Measurements from ENCODE around the gene BCL6B. TPM values are rescaled to one million over a fixed set of nuclear protein-coding genes. Genes with fewer than 3 reads are reported as not detected.
"Not testable (repeated sequence)": the region's sequence is repeated elsewhere in the genome, so short reads cannot be mapped to it uniquely, and the experiment has no call there.

The BCL6B gene
- total RNA-seq, 1 experiment from 2014 or later = 0.18 TPM

- no peaks in the 10 kb centered on the region for H3K4me1 ChIP-seq (ENCODE audit: control insufficient read depth, insufficient read depth, low read length)
- no peaks in the 10 kb centered on the region for H3K27me3 ChIP-seq (ENCODE audit: control insufficient read depth, insufficient read depth, low read length)
- CTCF ChIA-PET = no interaction called here
- no TSS peak for BruUV-seq (replicated peaks)
- in situ Hi-C loops (cut with HindIII; ENCODE audit: low pct_unique_long_range_greater_than_20kb, low sequenced_read_pairs) (no loop called here), intact Hi-C loops (cut with micrococcal nuclease; ENCODE audit: unreplicated experiment) (no loop called here)
- no peak overlapping the region for H3K4me3 ChIP-seq (ENCODE audit: low read depth in 2 of 2, low read length in 2 of 2)
- DNase-seq (ENCODE audit: low read depth, low spot score) (no peak), ATAC-seq (no peak)
- POLR2A ChIA-PET = no interaction called here
- no peak for TF ChIP-seq CTCF (IDR thresholded peaks at IDR 0.05)
- no peak for TF ChIP-seq TCF7L2 (IDR thresholded peaks at IDR 0.05; ENCODE audit: low read depth, low read length)
- no peak for TF ChIP-seq REST (IDR thresholded peaks at IDR 0.05; ENCODE audit: insufficient read depth in 1 of 2, low read depth in 2 of 2, low read length in 1 of 2)
- TF ChIP-seq POLR2AphosphoS5 (IDR thresholded peaks at IDR 0.05; ENCODE audit: low read depth, low read length) = no peak
- TF ChIP-seq SIN3A (IDR thresholded peaks at IDR 0.05; ENCODE audit: borderline replicate concordance, insufficient read depth, low read depth, low read length) = no peak
- no peak overlapping the region for H3K27ac ChIP-seq (ENCODE audit: low read length)
- H3K36me3 ChIP-seq (ENCODE audit: control insufficient read depth, insufficient read depth, low read length) = no peaks in the 10 kb centered on the region
- no peaks in the 10 kb centered on the region for H3K9me3 ChIP-seq (ENCODE audit: control insufficient read depth, insufficient read depth, low read depth, low read length)
These were observed 36.2 kb upstream of the BCL6B start for GRCh38 chr17:6986676-6987075.

- DNase-seq (ENCODE audit: low read depth, low spot score) = no peak
- Histone ChIP-seq H3K27me3 (ENCODE audit: control insufficient read depth, insufficient read depth, low read length) (no peaks in the 10 kb centered on the region), H3K4me1 (ENCODE audit: control insufficient read depth, insufficient read depth, low read length) (no peaks in the 10 kb centered on the region), H3K36me3 (ENCODE audit: control insufficient read depth, insufficient read depth, low read length) (no peaks in the 10 kb centered on the region), H3K4me3 (ENCODE audit: low read depth in 2 of 2, low read length in 2 of 2) (no peak overlapping the region), H3K27ac (ENCODE audit: low read length) (no peak overlapping the region), H3K9me3 (ENCODE audit: control insufficient read depth, insufficient read depth, low read depth, low read length) (no peaks in the 10 kb centered on the region)
- CTCF ChIA-PET = no interaction called here
- no TSS peak for BruUV-seq (replicated peaks)
- in situ Hi-C loops (cut with HindIII; ENCODE audit: low pct_unique_long_range_greater_than_20kb, low sequenced_read_pairs) = no loop called here
- POLR2A ChIA-PET = interaction anchor here (0.6 kb wide), 1 partner anchor 160 kb away, joined by 7 read pairs; no protein-coding TSS in a partner anchor
- intact Hi-C loops (cut with micrococcal nuclease; ENCODE audit: unreplicated experiment) = no loop called here
- ATAC-seq = no peak
- TF ChIP-seq TCF7L2 (IDR thresholded peaks at IDR 0.05; ENCODE audit: low read depth, low read length) (no peak), CTCF (IDR thresholded peaks at IDR 0.05) (no peak), REST (IDR thresholded peaks at IDR 0.05; ENCODE audit: insufficient read depth in 1 of 2, low read depth in 2 of 2, low read length in 1 of 2) (no peak), SIN3A (IDR thresholded peaks at IDR 0.05; ENCODE audit: borderline replicate concordance, insufficient read depth, low read depth, low read length) (no peak), POLR2AphosphoS5 (IDR thresholded peaks at IDR 0.05; ENCODE audit: low read depth, low read length) (no peak)
These were observed 33.1 kb upstream of the BCL6B start for GRCh38 chr17:6989779-6990178.

GRCh38 chr17:6993613-6994056, 29.2 kb upstream of the BCL6B start:
- H3K27me3 ChIP-seq (ENCODE audit: control insufficient read depth, insufficient read depth, low read length); H3K27ac ChIP-seq (ENCODE audit: low read length); intact Hi-C loops (cut with micrococcal nuclease; ENCODE audit: unreplicated experiment); in situ Hi-C loops (cut with HindIII; ENCODE audit: low pct_unique_long_range_greater_than_20kb, low sequenced_read_pairs); CTCF ChIA-PET; POLR2A ChIA-PET; H3K9me3 ChIP-seq (ENCODE audit: control insufficient read depth, insufficient read depth, low read depth, low read length); H3K4me1 ChIP-seq (ENCODE audit: control insufficient read depth, insufficient read depth, low read length); BruUV-seq (replicated peaks); ATAC-seq; H3K36me3 ChIP-seq (ENCODE audit: control insufficient read depth, insufficient read depth, low read length); H3K4me3 ChIP-seq (ENCODE audit: low read depth in 2 of 2, low read length in 2 of 2); DNase-seq (ENCODE audit: low read depth, low spot score): not testable (repeated sequence)

Data from Panc1 (cell line).